Measurements from ENCODE around the gene PLAAT1.

Gene PLAAT1

GRCh38 chr3:193225302-193226125 lies 15.5 kb upstream of the PLAAT1 start:
- Histone ChIP-seq H3K9me3 (ENCODE audit: control insufficient read depth, low read length) (no peaks in the 10 kb centered on the region), H3K4me3 (ENCODE audit: insufficient read depth, low read depth, low read length) (no peak overlapping the region), H3K27ac (ENCODE audit: insufficient read depth, low read depth, low read length, poor library complexity, severe bottlenecking) (no peak overlapping the region), H3K4me1 (ENCODE audit: control insufficient read depth, insufficient read depth, low read length) (peaks cover 15% of the 10 kb centered on the region), H3K27me3 (ENCODE audit: control insufficient read depth, insufficient read depth, low read length, poor library complexity, severe bottlenecking) (no peaks in the 10 kb centered on the region), H3K36me3 (ENCODE audit: control insufficient read depth, insufficient read depth, low read length) (no peaks in the 10 kb centered on the region)
- 75 to 79% methylated on average over 6 of the region's 6 CpGs for WGBS, 2 experiments

- WGBS, 2 experiments, result 88 to 90% methylated on average over 6 of the region's 6 CpGs
- H3K9me3 ChIP-seq (ENCODE audit: control insufficient read depth, low read length), result no peaks in the 10 kb centered on the region
- no peak overlapping the region for H3K27ac ChIP-seq (ENCODE audit: insufficient read depth, low read depth, low read length, poor library complexity, severe bottlenecking)
- H3K36me3 ChIP-seq (ENCODE audit: control insufficient read depth, insufficient read depth, low read length), result no peaks in the 10 kb centered on the region
- no peaks in the 10 kb centered on the region for H3K27me3 ChIP-seq (ENCODE audit: control insufficient read depth, insufficient read depth, low read length, poor library complexity, severe bottlenecking)
- peaks cover 15% of the 10 kb centered on the region for H3K4me1 ChIP-seq (ENCODE audit: control insufficient read depth, insufficient read depth, low read length)
- no peak overlapping the region for H3K4me3 ChIP-seq (ENCODE audit: insufficient read depth, low read depth, low read length)
These were observed 12.8 kb upstream of the PLAAT1 start for GRCh38 chr3:193228206-193228605.

DNA sequence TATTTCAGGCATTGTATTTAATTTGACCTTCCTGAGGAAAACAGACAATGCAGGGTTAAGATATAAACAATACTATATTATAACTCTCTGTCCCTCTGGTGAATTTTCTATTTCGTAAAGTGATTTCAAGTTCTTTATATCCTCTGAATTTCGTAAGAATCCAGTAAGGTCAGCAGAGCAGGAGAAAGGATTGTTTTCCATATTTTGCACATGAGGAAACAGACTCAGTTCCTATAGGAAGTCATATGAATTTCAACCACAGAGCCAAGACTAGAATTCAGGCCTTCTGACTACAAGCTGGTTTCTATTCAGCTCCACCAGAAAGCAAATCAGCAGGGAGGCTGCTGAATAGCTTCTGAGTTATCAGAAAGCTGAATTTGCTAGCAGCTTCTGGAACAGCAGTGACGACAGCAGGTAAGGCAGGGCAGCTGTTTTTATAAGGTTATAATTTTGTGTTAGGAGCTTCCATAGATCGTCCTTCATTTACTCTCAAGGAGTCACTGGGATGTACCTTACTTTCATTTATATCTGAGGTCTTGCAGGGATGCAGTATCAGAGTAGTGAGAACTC lies 11.1 kb upstream of the PLAAT1 start:
- WGBS, 2 experiments, result 44 to 58% methylated on average over 3 to 4 of the region's 4 CpGs
- Histone ChIP-seq H3K4me3 (ENCODE audit: insufficient read depth, low read depth, low read length) (no peak overlapping the region), H3K27me3 (ENCODE audit: control insufficient read depth, insufficient read depth, low read length, poor library complexity, severe bottlenecking) (no peaks in the 10 kb centered on the region), H3K9me3 (ENCODE audit: control insufficient read depth, low read length) (no peaks in the 10 kb centered on the region), H3K4me1 (ENCODE audit: control insufficient read depth, insufficient read depth, low read length) (peaks cover 15% of the 10 kb centered on the region), H3K27ac (ENCODE audit: insufficient read depth, low read depth, low read length, poor library complexity, severe bottlenecking) (no peak overlapping the region), H3K36me3 (ENCODE audit: control insufficient read depth, insufficient read depth, low read length) (no peaks in the 10 kb centered on the region)

DNA sequence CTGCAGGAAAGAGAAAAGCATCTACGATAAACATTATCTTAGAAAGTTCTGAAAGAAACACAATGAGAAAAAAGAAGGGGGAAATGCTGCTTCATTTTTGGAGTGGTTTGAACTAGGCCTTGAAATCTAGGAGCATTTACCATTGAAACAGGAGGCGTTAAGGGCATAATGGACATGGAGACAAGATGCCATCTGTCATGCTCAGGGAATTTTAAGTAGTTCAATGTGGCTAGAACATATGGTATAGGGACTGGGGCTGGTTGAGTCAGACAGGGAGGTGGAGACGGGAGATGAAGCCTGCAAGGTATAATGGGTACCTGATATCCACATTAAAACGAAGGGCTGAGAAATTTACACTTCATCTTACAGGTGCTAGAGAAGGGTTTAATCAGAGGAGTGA lies 10.4 kb upstream of the PLAAT1 start:
- Histone ChIP-seq H3K36me3 (ENCODE audit: control insufficient read depth, insufficient read depth, low read length) (no peaks in the 10 kb centered on the region), H3K4me1 (ENCODE audit: control insufficient read depth, insufficient read depth, low read length) (peaks cover 14% of the 10 kb centered on the region), H3K9me3 (ENCODE audit: control insufficient read depth, low read length) (no peaks in the 10 kb centered on the region), H3K27me3 (ENCODE audit: control insufficient read depth, insufficient read depth, low read length, poor library complexity, severe bottlenecking) (no peaks in the 10 kb centered on the region), H3K4me3 (ENCODE audit: insufficient read depth, low read depth, low read length) (no peak overlapping the region), H3K27ac (ENCODE audit: insufficient read depth, low read depth, low read length, poor library complexity, severe bottlenecking) (no peak overlapping the region)
- 87 to 92% methylated on average over 4 of the region's 4 CpGs for WGBS, 2 experiments

DNA sequence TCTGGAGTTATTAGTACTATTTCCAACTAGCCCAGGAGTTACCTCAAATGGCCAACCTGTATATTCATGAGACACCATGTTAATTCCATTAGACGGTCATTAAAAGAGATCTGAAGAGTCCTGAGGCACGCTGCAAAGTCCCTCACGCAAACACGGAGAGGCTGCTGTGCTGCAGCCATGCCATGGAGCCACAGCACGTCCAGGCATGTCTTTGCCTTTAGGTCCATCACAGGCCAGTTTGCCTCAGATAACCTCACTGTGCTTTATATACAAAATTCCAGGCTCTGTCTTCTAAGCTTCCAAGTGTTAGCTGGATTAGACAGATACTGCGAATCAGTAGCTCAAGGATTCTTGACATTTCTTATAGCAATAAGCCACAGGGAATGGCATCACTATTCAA lies 9.8 kb upstream of the PLAAT1 start:
- Histone ChIP-seq H3K27me3 (ENCODE audit: control insufficient read depth, insufficient read depth, low read length, poor library complexity, severe bottlenecking) (no peaks in the 10 kb centered on the region), H3K27ac (ENCODE audit: insufficient read depth, low read depth, low read length, poor library complexity, severe bottlenecking) (no peak overlapping the region), H3K9me3 (ENCODE audit: control insufficient read depth, low read length) (no peaks in the 10 kb centered on the region), H3K36me3 (ENCODE audit: control insufficient read depth, insufficient read depth, low read length) (no peaks in the 10 kb centered on the region), H3K4me3 (ENCODE audit: insufficient read depth, low read depth, low read length) (no peak overlapping the region), H3K4me1 (ENCODE audit: control insufficient read depth, insufficient read depth, low read length) (peaks cover 8% of the 10 kb centered on the region)
- 87 to 89% methylated on average over 6 of the region's 6 CpGs for WGBS, 2 experiments

DNA sequence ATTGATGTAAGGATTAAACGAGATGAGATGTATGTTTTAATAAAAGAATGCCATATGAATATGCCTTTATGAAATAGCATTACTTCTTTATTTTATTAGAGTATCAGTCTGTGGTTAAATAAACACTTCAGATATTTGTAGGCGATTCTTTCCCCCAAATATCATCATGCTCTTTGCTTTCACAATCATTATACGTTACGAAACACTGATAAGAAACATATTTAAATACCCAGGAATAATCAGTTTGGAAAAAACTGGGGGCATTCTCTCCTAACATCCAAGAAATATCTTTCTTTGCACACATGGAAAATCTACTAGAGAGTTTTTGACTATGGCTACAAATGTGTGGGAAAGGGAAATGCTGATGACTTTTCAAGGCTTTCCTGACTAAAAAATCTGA lies 4.4 kb upstream of the PLAAT1 start:
- Histone ChIP-seq H3K4me1 (ENCODE audit: control insufficient read depth, insufficient read depth, low read length) (no peaks in the 10 kb centered on the region), H3K36me3 (ENCODE audit: control insufficient read depth, insufficient read depth, low read length) (no peaks in the 10 kb centered on the region), H3K4me3 (ENCODE audit: insufficient read depth, low read depth, low read length) (no peak overlapping the region), H3K27me3 (ENCODE audit: control insufficient read depth, insufficient read depth, low read length, poor library complexity, severe bottlenecking) (peaks cover 6% of the 10 kb centered on the region), H3K9me3 (ENCODE audit: control insufficient read depth, low read length) (no peaks in the 10 kb centered on the region), H3K27ac (ENCODE audit: insufficient read depth, low read depth, low read length, poor library complexity, severe bottlenecking) (no peak overlapping the region)
- 90 to 99% methylated on average over 4 of the region's 4 CpGs for WGBS, 2 experiments

- H3K4me1 ChIP-seq (ENCODE audit: control insufficient read depth, insufficient read depth, low read length), result no peaks in the 10 kb centered on the region
- no peak overlapping the region for H3K27ac ChIP-seq (ENCODE audit: insufficient read depth, low read depth, low read length, poor library complexity, severe bottlenecking)
- H3K27me3 ChIP-seq (ENCODE audit: control insufficient read depth, insufficient read depth, low read length, poor library complexity, severe bottlenecking), result peaks cover 10% of the 10 kb centered on the region
- H3K36me3 ChIP-seq (ENCODE audit: control insufficient read depth, insufficient read depth, low read length), result no peaks in the 10 kb centered on the region
- WGBS, 2 experiments, result 84 to 90% methylated on average over 5 of the region's 5 CpGs
- no peaks in the 10 kb centered on the region for H3K9me3 ChIP-seq (ENCODE audit: control insufficient read depth, low read length)
- H3K4me3 ChIP-seq (ENCODE audit: insufficient read depth, low read depth, low read length), result no peak overlapping the region
These were observed 4.0 kb upstream of the PLAAT1 start for GRCh38 chr3:193237030-193237429.

DNA sequence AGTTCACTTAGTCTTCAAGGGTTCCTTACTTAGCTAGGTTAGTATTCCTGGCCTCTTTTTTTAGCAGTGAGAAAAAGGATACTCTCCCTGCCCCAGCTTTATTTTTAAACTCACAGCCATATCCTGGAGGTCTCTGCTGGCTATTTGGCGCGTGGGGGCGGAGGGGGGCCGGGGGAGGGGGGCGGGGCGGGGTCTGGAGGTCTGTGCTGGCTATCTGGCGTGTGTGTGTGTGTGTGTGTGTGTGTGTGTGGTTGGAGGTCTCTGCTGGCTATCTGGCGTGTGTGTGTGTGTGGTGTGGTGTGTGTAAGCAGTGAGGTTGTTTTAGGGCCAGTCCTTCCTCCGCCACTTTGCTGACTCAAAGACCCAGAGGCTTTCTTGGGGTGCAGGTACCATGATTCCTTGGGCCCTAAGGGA lies 579 bp upstream of the PLAAT1 start:
- H3K4me1 ChIP-seq (ENCODE audit: control insufficient read depth, insufficient read depth, low read length), result no peaks in the 10 kb centered on the region
- H3K4me3 ChIP-seq (ENCODE audit: insufficient read depth, low read depth, low read length), result peak overlapping the region; percentile 56
- H3K27me3 ChIP-seq (ENCODE audit: control insufficient read depth, insufficient read depth, low read length, poor library complexity, severe bottlenecking), result peaks cover 22% of the 10 kb centered on the region
- no peaks in the 10 kb centered on the region for H3K9me3 ChIP-seq (ENCODE audit: control insufficient read depth, low read length)
- H3K36me3 ChIP-seq (ENCODE audit: control insufficient read depth, insufficient read depth, low read length), result no peaks in the 10 kb centered on the region
- WGBS, 2 experiments, result 11 to 23% methylated on average over 3 to 4 of the region's 9 CpGs
- H3K27ac ChIP-seq (ENCODE audit: insufficient read depth, low read depth, low read length, poor library complexity, severe bottlenecking), result no peak overlapping the region

GRCh38 chr3:193241716-193242115 lies 694 bp downstream of the PLAAT1 start:
- Histone ChIP-seq H3K4me1 (ENCODE audit: control insufficient read depth, insufficient read depth, low read length) (no peaks in the 10 kb centered on the region), H3K27ac (ENCODE audit: insufficient read depth, low read depth, low read length, poor library complexity, severe bottlenecking) (no peak overlapping the region), H3K36me3 (ENCODE audit: control insufficient read depth, insufficient read depth, low read length) (no peaks in the 10 kb centered on the region), H3K27me3 (ENCODE audit: control insufficient read depth, insufficient read depth, low read length, poor library complexity, severe bottlenecking) (peaks cover 22% of the 10 kb centered on the region), H3K4me3 (ENCODE audit: insufficient read depth, low read depth, low read length) (peak overlapping the region; percentile 56), H3K9me3 (ENCODE audit: control insufficient read depth, low read length) (no peaks in the 10 kb centered on the region)
- 93 to 95% methylated on average over 11 of the region's 11 CpGs for WGBS, 2 experiments

DNA sequence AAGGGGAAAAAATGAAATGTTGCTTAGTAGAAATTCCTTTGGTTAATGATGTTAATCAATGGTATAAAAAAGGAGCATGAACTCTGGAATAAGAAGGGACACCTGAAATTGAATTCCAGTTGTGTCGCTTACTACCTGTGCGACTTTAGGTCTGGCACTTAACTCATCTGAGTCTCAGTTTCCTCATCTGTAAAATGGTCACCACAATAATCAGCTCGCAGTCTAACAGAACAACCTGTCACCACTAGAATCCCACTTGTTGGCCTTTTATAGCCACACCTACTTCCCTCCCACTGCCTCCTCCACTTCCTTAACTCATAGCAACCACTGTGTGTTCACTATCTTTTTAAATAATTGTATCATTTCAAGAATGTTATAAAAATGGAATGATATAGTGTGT lies 2.5 kb downstream of the PLAAT1 start:
- Histone ChIP-seq H3K4me3 (ENCODE audit: insufficient read depth, low read depth, low read length) (no peak overlapping the region), H3K27ac (ENCODE audit: insufficient read depth, low read depth, low read length, poor library complexity, severe bottlenecking) (no peak overlapping the region), H3K27me3 (ENCODE audit: control insufficient read depth, insufficient read depth, low read length, poor library complexity, severe bottlenecking) (peaks cover 22% of the 10 kb centered on the region), H3K36me3 (ENCODE audit: control insufficient read depth, insufficient read depth, low read length) (no peaks in the 10 kb centered on the region), H3K9me3 (ENCODE audit: control insufficient read depth, low read length) (no peaks in the 10 kb centered on the region), H3K4me1 (ENCODE audit: control insufficient read depth, insufficient read depth, low read length) (no peaks in the 10 kb centered on the region)
- WGBS, 2 experiments, result 92% methylated on average over 3 of the region's 3 CpGs
